GM18519 (cell line): ENCODE measurements around the gene RAG1.

Source experiments
- ATAC-seq: cut with Tn5 transposase; IDR thresholded peaks from one replicate; pipeline ENCODE4 v1.9.1; 2021; ENCODE audit warnings: mild to moderate bottlenecking, moderate library complexity; ENCODE audit not compliant: unreplicated experiment, low FRiP score

The RAG1 gene

DNA sequence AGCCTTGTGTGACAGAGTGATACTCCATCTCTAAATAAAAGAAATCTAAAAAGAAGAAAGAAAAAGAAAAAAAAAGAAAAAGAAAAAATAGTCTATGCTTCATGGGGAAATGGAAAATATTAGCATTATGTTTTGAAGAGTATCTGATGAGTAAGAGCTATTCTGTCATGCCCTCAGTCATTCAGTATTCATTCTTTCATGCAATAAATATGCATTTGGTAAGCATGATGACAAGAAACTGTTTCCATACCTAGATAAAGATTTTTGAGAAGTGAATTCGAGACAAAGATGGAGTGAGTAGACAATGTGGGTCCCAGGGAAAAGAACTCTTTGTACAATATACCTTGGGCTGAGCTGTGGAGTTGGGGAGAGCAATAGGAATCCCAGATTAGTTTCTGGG, 20.3 kb downstream of the RAG1 start:
- no peak for ATAC-seq

DNA sequence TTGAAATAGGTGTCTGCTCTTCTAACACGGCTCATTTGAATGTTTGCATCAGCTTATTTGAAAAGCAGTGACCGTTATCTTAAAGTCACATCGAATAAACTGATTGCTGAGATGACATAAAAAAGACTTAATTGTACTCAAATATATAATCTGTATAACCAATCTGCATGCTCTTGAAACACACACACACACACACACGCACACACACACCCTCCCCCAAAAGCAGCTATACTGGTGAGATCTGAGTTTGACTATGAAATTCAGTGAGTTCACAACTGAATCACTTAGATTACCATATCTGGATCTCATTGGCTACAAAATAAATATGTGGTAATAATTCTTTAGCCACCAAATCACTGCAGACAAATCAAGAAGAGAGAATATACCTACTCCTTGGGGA, 22.7 kb downstream of the RAG1 start:
- no peak for ATAC-seq

DNA sequence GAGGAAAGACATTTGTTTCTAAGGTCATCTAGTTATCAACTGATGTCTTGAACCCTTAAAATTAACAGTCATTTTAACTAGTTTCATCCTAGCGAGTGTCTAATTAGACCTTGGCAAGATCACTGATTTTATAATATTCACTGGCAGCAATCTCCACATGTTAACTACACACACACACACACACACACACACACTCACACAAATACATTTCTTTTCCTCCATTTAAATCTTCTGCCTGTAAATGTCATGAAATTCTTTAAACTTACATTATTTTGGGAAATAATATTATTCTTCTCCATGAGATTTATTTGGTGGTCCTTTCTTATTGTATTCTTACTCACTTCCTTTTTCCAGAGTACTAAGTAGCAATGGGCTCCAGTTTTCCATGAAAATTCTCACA, 23.6 kb downstream of the RAG1 start:
- ATAC-seq: no peak

DNA sequence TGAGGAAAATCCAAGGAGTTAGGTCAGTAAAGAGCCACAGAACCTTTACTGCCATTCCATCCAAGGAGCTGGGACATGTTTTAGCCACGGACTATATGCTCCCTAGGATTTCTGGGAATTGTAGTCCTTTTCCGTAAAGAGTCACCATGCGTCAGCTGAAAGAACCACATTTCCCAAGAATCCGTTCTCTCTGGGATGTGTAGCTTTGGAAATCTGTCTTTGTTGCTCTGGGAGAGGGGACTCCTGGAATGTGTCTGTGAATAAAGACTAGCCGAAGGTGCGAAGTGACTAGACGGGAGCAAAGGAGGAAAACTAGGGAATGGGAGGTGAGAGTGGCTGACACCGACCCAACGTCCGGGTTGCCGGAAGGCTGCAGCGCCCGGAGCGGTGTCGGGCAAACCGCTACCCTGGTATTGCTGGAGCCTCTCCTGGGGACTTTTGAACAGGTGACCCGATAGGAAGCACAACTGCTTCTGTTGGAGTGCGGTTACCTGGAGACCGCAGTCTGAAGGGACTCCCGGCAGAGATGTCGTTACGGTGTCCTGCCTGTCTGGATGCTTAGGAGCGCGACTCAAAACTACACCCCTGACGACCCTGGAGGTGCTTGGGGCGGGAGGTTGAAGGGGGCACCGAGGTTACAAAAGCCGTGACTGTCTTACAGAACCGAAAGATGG, 26.6 kb downstream of the RAG1 start, which contains the start of gene IFTAP:
IFTAP (plus strand) TSS at position 187 of the 674 bp plus-strand sequence. CDS start 15,602 bp downstream, outside the sequence.
- no peak for ATAC-seq

DNA sequence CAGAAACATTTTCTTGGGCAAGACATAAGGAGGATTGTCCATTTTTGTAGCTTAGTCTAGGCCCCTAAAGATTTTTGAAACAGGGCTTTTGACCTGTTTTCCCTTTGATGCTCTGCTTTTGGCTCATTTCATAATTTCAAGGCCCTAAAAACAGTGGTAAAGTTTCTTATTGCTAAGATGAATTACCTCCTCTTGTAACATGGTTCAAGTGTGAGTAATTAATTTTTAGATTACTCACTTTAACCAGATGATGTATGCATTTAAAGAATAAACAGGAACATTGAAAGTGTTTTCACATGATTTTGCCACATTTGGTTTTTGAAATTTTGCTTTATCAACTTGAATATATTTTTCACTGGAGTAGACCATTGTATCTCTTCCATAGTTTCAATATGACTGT, 29.1 kb downstream of the RAG1 start:
- no peak for ATAC-seq

DNA sequence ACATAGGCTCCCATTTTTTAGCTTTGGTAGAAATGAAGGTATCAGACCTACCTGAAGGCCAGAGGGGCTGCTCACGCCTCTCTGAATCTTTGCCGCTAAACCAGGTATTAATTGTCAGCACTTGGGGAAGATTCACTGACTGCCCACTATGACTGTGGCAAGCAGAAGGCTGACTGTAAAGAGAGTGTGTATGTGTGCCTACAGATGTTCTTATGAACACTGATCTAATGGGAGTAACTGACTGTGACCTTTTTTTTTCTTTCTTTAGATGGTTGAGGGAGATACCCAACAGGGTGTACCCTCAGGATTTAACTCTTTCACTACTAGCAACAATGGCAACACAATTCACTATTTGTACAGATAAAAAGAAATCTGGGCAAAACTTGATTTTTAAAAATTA, 30.2 kb downstream of the RAG1 start, which contains the start of gene RAG2:
RAG2 (minus strand) TSS at position 186 of the 400 bp plus-strand sequence. CDS start 4,068 bp downstream, outside the sequence.
- ATAC-seq: no peak

DNA sequence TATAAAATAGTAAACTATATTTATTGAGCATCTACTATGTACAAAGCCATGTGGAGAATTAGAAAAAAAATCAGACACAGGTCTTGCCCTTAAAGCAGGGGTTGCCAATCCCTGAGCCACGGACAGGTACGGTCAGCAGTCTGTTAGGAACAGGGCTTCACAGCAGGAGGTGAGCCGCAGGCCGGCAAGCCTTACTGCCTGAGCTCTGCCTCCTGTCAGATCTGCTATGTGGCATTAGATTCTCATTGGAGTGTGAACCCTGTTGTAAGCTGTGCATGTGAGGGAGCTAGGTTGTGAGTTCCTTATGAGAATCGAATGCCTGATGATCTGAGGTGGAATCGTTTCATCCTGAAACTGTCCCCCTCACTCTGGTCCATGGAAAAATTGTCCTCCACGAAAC, 32.4 kb downstream of the RAG1 start:
- ATAC-seq: no peak

DNA sequence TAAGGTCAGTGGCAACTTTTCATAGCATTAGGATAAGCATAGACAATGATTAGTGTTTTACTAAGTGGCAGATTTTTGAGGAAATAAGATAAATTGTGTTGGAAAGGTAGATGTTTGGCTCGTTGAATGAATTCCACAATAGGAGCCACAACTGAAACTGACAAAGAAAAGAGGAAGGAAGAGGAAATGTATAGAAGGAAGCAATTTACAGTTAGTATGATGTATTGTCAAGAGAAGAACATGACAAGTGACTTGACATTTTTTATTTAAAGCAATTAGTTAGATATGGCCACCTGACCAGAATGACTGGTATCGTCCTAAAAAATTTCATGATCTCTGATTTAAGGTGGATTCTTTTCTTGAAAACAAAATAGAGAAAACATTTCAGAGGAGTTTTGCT, 33.3 kb downstream of the RAG1 start:
- ATAC-seq: no peak

DNA sequence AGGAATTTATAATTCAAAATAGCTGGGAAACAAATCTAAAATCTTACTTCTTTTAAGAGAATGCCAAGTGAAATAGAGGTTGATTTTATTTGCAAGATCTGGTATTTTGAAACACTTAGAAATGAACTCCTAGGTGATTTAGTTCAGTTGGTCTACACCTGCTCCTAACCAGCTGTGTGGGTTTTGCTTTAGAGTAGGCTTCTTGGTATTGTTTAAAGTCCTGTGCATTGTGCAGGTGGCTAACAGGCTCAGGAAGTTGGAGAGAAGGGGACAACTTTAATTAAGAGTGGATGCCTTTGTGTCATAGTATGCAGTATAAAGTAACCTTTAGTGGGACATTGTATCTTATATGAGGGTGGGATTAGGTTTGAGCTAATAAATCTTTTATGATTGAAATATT, 34.3 kb downstream of the RAG1 start:
- ATAC-seq: no peak

DNA sequence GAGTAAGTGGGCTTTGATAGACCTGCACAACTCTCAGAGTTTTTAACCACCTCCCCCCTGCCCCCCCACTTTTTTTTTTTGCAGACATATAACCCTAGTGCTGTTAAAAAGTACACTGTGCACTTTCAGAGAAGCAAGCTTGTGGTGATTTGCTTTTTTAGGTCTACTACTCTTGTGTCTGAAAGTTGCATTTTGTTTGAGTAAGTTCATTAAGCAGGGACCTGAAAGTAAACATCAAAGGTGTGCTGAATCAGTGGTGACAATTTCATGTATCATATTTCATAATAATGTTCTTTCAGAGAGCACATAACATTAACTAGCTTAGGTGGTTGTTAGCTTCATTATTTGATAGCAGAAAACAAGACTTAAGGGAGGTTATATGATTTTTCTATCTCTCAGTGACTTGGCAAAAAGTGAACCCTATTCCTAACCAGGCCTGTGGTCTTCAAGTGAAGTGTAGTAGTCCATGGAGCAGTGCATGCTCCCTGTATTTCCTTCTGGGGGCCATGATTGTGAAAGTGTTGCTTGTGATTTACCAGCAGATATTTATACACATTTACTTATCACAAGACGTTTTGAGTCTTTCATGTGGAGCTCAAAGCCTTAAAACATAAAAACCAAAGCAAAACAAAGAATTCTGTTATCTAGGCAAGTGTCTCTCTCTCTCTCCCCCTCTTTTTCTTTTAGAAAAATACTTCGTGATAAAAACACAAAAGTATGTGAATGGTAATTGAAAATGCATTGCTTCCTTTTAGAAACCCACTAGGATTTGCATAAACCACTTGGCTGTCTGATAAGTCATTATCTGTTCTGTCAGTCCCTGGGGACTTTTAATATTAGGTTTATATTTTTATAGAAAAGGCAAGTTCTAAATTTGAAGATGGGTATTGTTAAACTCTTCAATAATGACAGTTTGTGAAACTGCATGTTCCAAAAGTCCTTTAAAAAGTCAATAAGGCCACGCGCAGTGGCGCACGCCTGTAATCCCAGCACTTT, 37.7 kb downstream of the RAG1 start:
- ATAC-seq: peak; percentile 70

DNA sequence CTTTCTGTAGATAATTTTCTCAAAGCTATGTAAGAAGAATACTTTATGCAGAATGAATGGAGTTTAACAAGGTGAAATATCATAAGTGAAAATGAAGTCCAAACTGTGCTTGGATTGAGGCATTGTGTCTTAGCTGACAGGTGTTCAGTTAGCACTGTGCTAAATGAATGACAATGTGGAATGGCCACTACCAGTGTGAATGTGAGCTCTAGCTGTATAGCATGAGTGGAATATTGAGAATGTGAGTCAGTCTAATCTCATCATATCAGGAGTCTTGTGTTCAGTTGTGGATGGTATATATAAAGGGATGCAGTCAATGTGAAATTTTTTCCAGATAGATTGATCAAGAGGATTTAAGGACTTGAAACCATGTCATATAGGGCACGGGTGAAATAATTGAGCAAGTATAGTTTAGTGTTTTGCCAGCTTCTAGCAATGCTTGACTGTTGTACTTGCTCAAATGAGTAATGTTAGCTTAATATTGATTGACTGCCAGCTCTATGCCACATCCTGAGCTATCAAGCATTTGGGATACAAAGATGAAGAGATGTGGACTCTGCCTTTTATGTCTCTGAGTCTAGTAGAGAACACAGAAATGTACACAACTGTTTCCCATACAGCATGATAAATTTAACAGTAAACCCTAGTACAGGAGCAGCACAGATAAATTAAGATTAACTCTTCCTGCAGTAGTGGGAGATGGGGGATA, 40.8 kb downstream of the RAG1 start:
- ATAC-seq: no peak

DNA sequence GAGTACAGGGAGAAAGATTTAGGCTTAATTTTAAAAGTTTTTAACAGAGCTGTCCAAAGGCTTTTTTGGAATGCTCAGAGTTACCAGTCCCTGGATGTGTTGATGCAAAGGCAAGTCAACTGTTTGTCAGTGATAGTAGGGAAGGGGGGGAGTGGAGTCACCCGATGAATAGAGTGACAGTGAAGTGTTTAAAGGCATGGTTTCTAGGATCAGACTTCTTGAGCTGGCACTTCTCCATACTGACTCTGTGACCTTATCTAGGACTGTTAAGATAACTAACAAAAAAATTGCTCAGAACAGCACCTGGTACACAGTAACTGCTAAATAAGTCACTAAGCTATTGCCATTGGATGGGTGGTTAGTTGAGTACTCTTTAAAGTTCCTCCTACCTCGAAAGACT, 41.6 kb downstream of the RAG1 start:
- ATAC-seq: no peak

DNA sequence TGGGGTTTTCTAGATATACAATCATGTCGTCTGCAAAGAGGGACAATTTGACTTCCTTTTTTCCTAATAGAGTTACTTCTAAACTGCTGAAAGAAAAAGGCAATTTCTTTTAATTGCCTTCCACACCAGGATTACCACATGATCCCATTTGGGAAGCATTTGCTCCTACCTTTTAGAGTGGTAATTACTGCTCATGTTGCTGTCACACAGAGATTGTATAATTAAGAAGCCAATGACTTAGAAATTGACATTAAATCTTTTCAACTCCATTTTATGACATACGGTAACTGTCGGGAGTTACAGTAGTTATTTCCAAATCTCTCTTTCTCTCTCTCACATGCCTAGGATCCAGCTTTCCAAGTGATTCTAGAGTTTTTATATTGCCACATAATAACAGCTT, 48.0 kb downstream of the RAG1 start:
- ATAC-seq: no peak

DNA sequence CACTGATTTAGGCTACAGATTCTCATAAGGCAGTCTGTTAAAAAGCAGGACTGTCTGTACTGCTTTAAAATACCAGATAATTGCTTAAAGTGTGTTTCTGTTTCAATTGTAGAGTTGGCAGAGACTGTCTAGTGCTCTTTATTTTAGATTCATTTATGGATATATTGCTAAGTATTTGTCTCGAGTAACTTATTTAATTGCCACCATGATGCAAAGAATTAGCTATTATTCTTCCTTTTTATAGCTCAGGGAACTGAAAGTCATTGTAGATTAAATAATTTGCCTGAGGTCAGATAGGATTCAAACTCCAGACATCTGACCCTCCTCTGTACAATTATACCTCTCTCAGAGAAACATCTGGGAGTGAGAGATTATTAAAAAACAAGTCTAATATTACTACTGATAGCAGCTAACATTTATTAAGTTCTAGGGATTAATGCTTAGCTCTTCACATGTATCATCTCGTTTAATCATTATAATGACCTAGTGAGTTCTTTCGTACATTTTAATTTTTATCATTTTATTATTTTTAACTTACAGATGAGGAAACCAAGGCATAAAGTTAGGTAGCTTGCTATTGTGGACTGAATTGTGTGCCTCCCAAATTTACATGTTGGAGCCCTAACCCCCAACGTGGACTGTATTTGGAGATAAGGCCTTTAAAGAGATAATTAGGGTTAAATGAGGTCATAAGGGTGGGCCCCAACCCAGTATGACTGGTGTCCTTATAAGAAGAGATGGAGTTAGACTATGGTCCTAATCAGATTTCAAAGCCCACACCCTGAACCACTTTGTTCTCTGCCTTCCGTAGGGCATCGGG, 49.9 kb downstream of the RAG1 start:
- ATAC-seq: no peak

DNA sequence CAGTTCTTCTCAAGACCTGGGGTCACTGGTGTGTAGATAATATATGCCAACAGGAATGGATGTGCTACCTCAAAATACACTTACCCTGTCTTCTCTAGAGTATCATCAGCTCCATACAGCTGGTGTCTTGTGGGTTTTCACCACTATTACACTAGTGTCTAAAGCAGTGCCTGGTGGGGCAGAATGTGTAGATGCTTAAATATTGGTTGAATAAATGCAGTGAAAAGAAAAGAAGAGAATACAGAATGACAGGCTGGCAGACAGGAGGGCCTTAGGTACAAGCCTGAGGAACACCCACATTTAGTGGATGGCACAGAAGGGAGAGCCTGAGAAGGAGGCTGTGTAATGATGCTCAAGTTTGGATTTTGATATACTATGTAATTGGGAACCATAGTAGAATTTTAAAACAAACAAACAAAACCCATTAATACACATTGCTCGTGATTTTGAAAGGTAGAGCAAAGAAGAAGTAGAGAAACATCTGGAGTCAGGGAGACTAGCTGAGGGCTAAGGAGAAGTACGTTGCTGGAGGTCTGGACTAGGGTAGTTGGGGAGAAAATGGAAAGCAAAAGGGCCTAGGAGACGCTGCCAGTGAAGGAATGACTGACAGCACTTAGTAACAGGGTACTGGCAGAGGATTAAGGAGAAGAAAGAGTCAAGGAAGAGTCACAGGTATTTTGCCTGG, 50.7 kb downstream of the RAG1 start:
- no peak for ATAC-seq

DNA sequence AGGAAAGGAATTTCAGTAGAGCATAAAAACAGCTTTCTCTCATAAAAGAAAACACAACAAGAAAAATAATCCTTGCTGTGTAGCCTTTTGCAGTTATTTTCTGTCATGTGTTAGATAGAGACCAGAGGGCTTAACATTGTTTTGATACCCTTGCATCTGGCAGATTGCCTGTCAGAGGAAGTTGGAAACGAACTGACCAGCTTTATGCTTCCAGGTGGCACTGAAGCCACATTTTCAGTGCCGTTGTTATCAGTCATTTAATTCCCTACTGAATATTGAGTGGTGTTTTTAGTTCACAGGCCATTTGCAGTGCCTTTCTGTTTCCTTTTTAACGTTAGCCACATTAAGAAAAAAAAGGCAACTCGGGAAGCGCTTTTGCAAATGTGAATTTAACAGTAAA, 51.7 kb downstream of the RAG1 start:
- no peak for ATAC-seq

DNA sequence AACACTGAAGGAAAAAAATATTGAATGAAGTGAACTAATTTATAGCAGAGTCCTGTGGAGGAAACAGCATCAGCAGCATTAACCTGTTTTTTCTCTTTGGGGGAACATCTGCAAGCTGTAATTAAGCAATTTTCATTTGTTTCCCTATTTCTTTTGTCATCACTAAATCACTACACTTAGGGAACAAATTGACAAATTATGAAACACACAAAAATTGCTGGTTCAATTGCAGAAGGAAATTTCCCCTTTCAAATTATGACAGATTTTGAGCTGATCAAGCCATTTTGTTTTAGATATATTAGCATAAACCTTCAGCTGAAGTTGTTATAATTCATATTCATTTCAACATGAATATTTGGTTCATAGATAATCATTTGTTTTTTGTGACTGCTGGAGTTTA, 52.4 kb downstream of the RAG1 start:
- ATAC-seq: no peak

DNA sequence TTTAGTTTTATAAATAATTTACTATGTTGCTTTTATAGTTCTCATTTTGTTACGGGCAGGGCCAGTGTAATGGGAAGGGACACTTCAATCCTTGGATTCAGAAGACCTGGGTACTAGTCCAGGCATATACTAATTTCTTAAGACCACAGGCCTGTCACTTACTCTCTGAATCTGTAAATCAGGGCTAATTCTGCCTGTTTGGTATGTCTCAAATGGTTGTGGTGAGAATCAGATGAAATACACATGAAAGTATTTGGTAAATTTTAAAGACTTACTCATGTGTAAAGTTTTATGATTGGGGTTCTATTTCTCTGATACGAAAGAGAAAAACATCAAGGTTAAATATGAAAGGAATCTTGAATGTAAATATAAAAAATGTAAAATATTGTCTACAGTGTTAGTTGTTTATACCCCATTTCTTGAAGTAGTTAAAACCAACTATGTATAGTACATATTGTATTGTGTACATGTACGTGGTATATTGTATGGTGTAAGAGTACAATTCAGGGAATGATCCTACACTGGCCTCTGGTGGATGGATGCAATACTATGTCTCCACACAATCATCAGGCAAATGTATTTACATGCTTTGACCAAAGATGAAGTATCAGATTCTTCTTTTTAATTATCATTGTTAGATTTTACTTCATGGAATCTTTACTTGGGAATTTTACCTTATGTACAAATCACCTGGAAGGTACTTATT, 54.8 kb downstream of the RAG1 start:
- ATAC-seq: peak; percentile 80

DNA sequence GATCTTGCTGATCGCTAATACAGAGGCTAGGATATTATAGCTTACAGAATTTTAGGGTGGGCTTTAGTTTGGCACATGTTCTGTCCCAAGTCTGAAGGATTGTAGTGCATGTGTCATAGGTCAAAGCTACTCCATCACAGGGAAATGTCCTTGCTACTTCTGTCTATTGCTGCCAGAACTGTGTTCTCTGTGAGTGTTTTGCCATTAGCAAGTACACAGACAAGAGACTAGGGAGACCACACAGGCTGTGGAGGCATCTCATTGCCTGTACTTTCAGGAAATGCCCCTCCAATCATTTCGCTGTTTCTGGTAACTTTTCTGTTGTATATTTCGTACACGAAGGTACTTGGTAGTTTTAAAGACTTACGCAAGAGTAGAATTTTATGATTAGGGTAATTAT, 55.7 kb downstream of the RAG1 start:
- no peak for ATAC-seq
